Measurements from ENCODE around the gene DOCK4. TPM values are rescaled to one million over a fixed set of nuclear protein-coding genes. Genes with fewer than 3 reads are reported as not detected.
A peak's percentile ranks its signal among the peaks of the same experiment; 100 is the strongest.

Gene DOCK4
- total RNA-seq, 1 donor from 2014 or later: 43.0 TPM

DNA sequence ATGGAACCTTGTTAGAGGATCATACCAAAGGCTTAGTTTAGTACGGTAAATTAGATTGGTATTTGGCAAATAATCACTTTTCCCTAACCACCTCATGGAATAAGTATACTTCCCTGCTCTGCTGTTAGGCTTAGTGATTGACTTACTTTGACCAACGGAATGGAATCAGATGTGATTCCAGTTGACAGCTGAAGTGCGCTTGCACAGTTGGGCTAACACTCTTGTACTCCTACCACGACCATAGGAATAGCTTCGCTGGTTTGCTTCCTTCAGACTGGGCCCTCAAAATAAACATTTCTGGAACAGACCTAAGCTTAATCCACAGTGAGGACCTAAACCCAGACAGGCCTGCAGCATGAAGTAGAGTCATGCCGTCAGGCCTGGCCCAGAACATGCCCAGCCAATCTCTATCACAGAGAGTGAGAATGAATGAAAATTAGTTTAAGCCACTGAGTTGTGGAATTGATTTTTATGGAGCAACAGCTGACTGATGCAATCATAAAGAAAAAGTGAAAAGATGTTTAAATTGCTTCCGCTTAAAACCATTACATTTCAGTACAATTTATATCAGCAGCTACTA lies 122.3 kb downstream of the DOCK4 start:
- Mint-ChIP-seq H3K27me3 (ENCODE audit: low read depth) (no peaks in the 10 kb centered on the region), H3K9me3 (ENCODE audit: low read depth) (no peaks in the 10 kb centered on the region), H3K27ac (ENCODE audit: unreplicated experiment) (peak overlapping the region; percentile 92), H3K36me3 (ENCODE audit: low read depth) (no peaks in the 10 kb centered on the region), H3K4me1 (ENCODE audit: low read depth) (peaks cover 84% of the 10 kb centered on the region), H3K4me3 (ENCODE audit: unreplicated experiment) (peak overlapping the region; percentile 48)
- no peak for DNase-seq (ENCODE audit: low spot score)
- TF ChIP-seq CTCF (IDR thresholded peaks at IDR 0.05): no peak

- Mint-ChIP-seq H3K27ac (ENCODE audit: unreplicated experiment) (peak overlapping the region; percentile 98), H3K4me3 (ENCODE audit: unreplicated experiment) (no peak overlapping the region), H3K27me3 (ENCODE audit: low read depth) (no peaks in the 10 kb centered on the region), H3K9me3 (ENCODE audit: low read depth) (no peaks in the 10 kb centered on the region), H3K4me1 (ENCODE audit: low read depth) (peaks cover 77% of the 10 kb centered on the region), H3K36me3 (ENCODE audit: low read depth) (no peaks in the 10 kb centered on the region)
- no peak for DNase-seq (ENCODE audit: low spot score)
- no peak for TF ChIP-seq CTCF (IDR thresholded peaks at IDR 0.05)
These were observed 123.9 kb downstream of the DOCK4 start for GRCh38 chr7:112082306-112082705.

GRCh38 chr7:112081778-112082177 lies 124.4 kb downstream of the DOCK4 start:
- Mint-ChIP-seq H3K27ac (ENCODE audit: unreplicated experiment) (peak overlapping the region; percentile 98), H3K36me3 (ENCODE audit: low read depth) (no peaks in the 10 kb centered on the region), H3K9me3 (ENCODE audit: low read depth) (no peaks in the 10 kb centered on the region), H3K27me3 (ENCODE audit: low read depth) (no peaks in the 10 kb centered on the region), H3K4me1 (ENCODE audit: low read depth) (peaks cover 76% of the 10 kb centered on the region), H3K4me3 (ENCODE audit: unreplicated experiment) (peak overlapping the region; percentile 44)
- no peak for TF ChIP-seq CTCF (IDR thresholded peaks at IDR 0.05)
- DNase-seq (ENCODE audit: low spot score): no peak

DNA sequence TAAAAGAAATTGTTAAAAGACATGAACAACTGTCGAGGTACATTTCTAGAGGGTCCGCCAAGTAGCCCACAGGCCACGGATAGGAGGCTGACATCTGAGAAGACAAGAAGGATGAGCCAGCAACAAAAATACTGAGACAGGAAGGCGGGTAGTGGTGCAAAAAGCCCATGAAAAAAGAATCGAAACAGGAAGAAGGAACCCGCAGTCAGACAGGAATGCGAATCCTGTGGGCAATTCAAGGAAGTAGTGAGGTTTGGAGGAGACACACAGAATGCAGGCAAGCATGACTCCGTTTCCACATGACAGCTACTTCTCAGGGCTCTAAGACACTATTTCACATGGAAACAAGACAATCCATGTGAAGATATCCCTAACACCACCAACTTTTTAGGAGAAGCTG lies 125.2 kb downstream of the DOCK4 start:
- Mint-ChIP-seq H3K9me3 (ENCODE audit: low read depth) (no peaks in the 10 kb centered on the region), H3K27me3 (ENCODE audit: low read depth) (no peaks in the 10 kb centered on the region), H3K27ac (ENCODE audit: unreplicated experiment) (peak overlapping the region; percentile 98), H3K4me3 (ENCODE audit: unreplicated experiment) (peak overlapping the region; percentile 72), H3K4me1 (ENCODE audit: low read depth) (peaks cover 76% of the 10 kb centered on the region), H3K36me3 (ENCODE audit: low read depth) (no peaks in the 10 kb centered on the region)
- no peak for TF ChIP-seq CTCF (IDR thresholded peaks at IDR 0.05)
- no peak for DNase-seq (ENCODE audit: low spot score)

GRCh38 chr7:112080441-112080840 lies 125.8 kb downstream of the DOCK4 start:
- DNase-seq (ENCODE audit: low spot score): no peak
- Mint-ChIP-seq H3K9me3 (ENCODE audit: low read depth) (no peaks in the 10 kb centered on the region), H3K27ac (ENCODE audit: unreplicated experiment) (peak overlapping the region; percentile 98), H3K4me1 (ENCODE audit: low read depth) (peaks cover 71% of the 10 kb centered on the region), H3K36me3 (ENCODE audit: low read depth) (no peaks in the 10 kb centered on the region), H3K27me3 (ENCODE audit: low read depth) (no peaks in the 10 kb centered on the region), H3K4me3 (ENCODE audit: unreplicated experiment) (peak overlapping the region; percentile 72)
- TF ChIP-seq CTCF (IDR thresholded peaks at IDR 0.05): no peak
